Stimulated activated naive CD8-positive, alpha-beta T cell treated with anti-CD3 and anti-CD28 coated beads, Interleukin-15, Interleukin-2, amounts not matched to agents 100 ng/mL and 50 ng/mL, for 24 hours (primary cell): ENCODE data around the gene FAM200B.

ENCODE experiments used
- H3K27ac Mint-ChIP-seq: one replicate; pipeline ENCODE4 v1.8.0; 2021; ENCODE audit warnings: mild to moderate bottlenecking, mixed read lengths
- H3K27me3 Mint-ChIP-seq: one replicate; pipeline ENCODE4 v1.8.0; 2021; ENCODE audit warnings: mixed read lengths
- H3K36me3 Mint-ChIP-seq: one replicate; pipeline ENCODE4 v1.8.0; 2021; ENCODE audit warnings: low read depth, mixed read lengths
- H3K4me1 Mint-ChIP-seq: one replicate; pipeline ENCODE4 v1.8.0; 2021; ENCODE audit warnings: low read depth, mixed read lengths
- H3K4me3 Mint-ChIP-seq: one replicate; pipeline ENCODE4 v1.8.0; 2021; ENCODE audit warnings: mild to moderate bottlenecking, mixed read lengths
- H3K9me3 Mint-ChIP-seq: one replicate; pipeline ENCODE4 v1.8.0; 2021; ENCODE audit warnings: mixed read lengths

Gene FAM200B

GRCh38 chr4:15681067-15681371 lies 608 bp upstream of the FAM200B start:
- H3K36me3 Mint-ChIP-seq, result peaks cover 22% of the 10 kb centered on the region
- no peaks in the 10 kb centered on the region for H3K27me3 Mint-ChIP-seq
- H3K4me3 Mint-ChIP-seq, result peak overlapping the region; percentile 100
- H3K9me3 Mint-ChIP-seq, result no peaks in the 10 kb centered on the region
- peaks cover 47% of the 10 kb centered on the region for H3K4me1 Mint-ChIP-seq
- peak overlapping the region; percentile 99 for H3K27ac Mint-ChIP-seq

- H3K36me3 Mint-ChIP-seq, result peaks cover 36% of the 10 kb centered on the region
- H3K4me1 Mint-ChIP-seq, result peaks cover 40% of the 10 kb centered on the region
- H3K9me3 Mint-ChIP-seq, result no peaks in the 10 kb centered on the region
Measured at GRCh38 chr4:15682242-15683142, 865 bp downstream of the FAM200B start.

DNA sequence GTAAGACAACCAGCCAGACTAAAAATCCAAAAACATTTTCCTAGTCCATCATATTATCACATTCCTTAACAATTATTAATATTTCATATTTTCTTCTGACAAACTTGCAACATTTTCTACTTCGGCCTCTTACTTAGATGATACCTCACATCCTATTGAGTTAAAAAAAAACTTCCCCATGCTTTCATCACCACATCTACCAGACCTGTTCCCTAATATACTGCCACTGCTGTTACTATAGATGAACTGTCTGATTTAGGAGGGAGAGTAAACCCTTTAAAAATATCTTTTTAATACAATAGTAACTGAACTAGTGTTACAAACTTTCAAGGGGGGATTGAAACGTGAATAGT lies 1.5 kb downstream of the FAM200B start:
- H3K4me1 Mint-ChIP-seq, result peaks cover 36% of the 10 kb centered on the region
- H3K27me3 Mint-ChIP-seq, result no peaks in the 10 kb centered on the region
- H3K4me3 Mint-ChIP-seq, result peak overlapping the region; percentile 100
- H3K36me3 Mint-ChIP-seq, result peaks cover 43% of the 10 kb centered on the region
- H3K9me3 Mint-ChIP-seq, result no peaks in the 10 kb centered on the region
- no peak overlapping the region for H3K27ac Mint-ChIP-seq

More at GRCh38 chr4:15682242-15683142, 865 bp downstream of the FAM200B start:
- Mint-ChIP-seq H3K4me3 (peak overlapping the region; percentile 100), H3K27me3 (no peaks in the 10 kb centered on the region), H3K27ac (peak overlapping the region; percentile 99)

DNA sequence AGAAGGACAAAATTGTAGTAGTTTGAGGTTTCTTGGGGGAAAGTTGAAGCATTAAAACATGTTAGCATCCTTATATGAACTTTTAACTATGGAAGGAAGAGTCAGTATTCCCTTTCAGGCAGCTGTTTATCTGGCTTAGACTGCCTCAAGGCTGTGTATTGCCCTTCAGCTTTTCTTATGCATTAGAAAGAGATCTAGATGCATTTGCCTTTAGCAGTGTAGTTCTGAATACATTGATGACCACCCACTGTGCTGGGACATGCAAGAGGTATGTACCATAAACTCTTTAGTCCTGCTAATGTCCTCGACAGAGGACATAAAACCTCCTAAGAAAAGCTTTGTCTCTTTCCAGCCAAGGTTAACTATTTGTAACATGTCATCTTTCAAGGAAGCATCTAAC lies 2.9 kb downstream of the FAM200B start:
- Mint-ChIP-seq H3K27ac (no peak overlapping the region), H3K4me3 (no peak overlapping the region), H3K4me1 (peaks cover 32% of the 10 kb centered on the region), H3K9me3 (no peaks in the 10 kb centered on the region), H3K27me3 (no peaks in the 10 kb centered on the region), H3K36me3 (peaks cover 47% of the 10 kb centered on the region)

- no peaks in the 10 kb centered on the region for H3K27me3 Mint-ChIP-seq
- peaks cover 40% of the 10 kb centered on the region for H3K36me3 Mint-ChIP-seq
- H3K4me1 Mint-ChIP-seq, result peaks cover 12% of the 10 kb centered on the region
- no peak overlapping the region for H3K4me3 Mint-ChIP-seq
- H3K27ac Mint-ChIP-seq, result no peak overlapping the region
- H3K9me3 Mint-ChIP-seq, result no peaks in the 10 kb centered on the region
Measured at GRCh38 chr4:15688051-15688450, 6.4 kb downstream of the FAM200B start.

DNA sequence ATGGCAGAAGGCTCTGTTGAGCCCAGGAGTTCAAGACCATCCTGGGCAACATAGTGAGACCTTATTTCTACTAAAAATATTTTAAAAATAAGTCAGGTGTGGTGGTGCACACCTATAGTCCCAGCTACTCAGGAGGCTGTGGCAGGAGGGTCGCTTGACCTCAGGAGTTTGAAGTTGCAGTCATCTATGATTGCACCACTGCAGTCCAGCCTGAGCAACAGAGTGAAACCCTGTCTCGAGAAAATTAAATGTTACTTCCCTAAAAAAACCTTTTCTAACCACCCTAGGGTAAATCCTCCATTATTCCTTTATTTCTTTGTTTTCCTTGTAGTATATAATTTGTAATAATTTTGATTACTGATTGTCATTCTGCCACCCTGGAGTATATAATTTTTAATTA lies 7.9 kb downstream of the FAM200B start:
- Mint-ChIP-seq H3K4me3 (no peak overlapping the region), H3K9me3 (no peaks in the 10 kb centered on the region), H3K4me1 (peaks cover under 1% of the 10 kb centered on the region), H3K27ac (no peak overlapping the region), H3K36me3 (peaks cover 35% of the 10 kb centered on the region), H3K27me3 (no peaks in the 10 kb centered on the region)

GRCh38 chr4:15690020-15690809 lies 8.6 kb downstream of the FAM200B start:
- Mint-ChIP-seq H3K36me3 (peaks cover 31% of the 10 kb centered on the region), H3K4me1 (no peaks in the 10 kb centered on the region), H3K9me3 (no peaks in the 10 kb centered on the region), H3K27ac (no peak overlapping the region), H3K4me3 (no peak overlapping the region), H3K27me3 (no peaks in the 10 kb centered on the region)

DNA sequence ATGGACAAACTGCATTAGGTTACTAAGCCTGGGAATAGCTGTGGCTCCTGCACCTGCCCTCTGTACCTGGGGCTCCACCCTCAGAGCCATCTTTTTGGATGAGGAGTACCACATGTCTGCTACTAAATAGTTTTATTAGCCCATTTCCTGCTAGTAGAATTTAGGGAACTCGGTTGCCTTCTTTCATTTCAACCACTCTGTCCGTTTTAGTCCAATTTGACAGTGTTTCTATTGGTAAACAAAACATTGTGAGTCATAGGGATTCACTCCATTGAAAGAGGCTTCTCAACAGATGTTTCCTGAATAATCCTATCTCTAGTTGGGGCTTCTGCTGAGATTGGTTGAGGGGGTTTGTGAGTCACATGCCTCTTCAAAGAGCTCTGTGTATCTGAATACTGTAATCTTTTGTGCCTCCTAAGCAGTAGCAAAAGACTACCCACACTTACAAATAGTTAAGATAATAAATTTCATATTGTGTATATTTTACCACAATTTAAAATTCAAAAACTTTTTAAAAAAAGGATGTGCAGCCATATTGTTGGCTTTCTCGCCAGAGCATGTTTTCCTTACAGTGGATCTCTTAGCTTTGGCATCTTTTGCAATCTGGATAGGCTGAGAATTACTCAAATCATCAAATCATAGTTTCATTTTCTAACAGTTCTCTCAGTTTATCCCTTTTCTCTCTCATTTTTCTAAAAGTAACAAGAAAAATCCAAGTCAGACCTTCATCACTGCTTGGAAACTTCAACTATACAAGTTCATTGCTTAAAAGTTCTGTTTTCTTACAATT lies 9.9 kb downstream of the FAM200B start:
- Mint-ChIP-seq H3K4me3 (no peak overlapping the region), H3K4me1 (no peaks in the 10 kb centered on the region), H3K36me3 (peaks cover 21% of the 10 kb centered on the region)

GRCh38 chr4:15692602-15693001 lies 11.0 kb downstream of the FAM200B start:
- H3K9me3 Mint-ChIP-seq, result no peaks in the 10 kb centered on the region
- no peak overlapping the region for H3K4me3 Mint-ChIP-seq
- no peaks in the 10 kb centered on the region for H3K27me3 Mint-ChIP-seq
- no peaks in the 10 kb centered on the region for H3K4me1 Mint-ChIP-seq
- peaks cover 11% of the 10 kb centered on the region for H3K36me3 Mint-ChIP-seq
- H3K27ac Mint-ChIP-seq, result no peak overlapping the region

More for the DNA sequence above, 9.9 kb downstream of the FAM200B start:
- Mint-ChIP-seq H3K27me3 (no peaks in the 10 kb centered on the region), H3K9me3 (no peaks in the 10 kb centered on the region), H3K27ac (no peak overlapping the region)

DNA sequence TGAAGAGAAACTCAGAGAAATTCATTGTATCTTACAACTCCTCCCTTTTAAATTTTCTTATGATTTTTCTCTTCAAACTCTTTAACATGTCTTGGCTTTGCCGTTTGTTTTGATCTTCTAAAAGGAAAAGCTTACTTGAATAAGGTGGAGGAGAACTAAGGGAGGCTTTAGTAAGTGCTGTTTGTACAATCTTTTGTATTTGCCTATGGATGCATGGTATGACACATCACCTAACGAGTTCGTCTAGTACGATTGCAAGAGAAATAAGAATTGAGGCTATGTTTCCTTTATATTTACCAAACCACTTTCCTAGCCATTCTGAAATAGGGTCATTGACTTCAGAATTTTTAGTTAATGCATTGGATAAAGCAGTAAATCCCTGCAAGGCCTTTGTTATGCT lies 12.8 kb downstream of the FAM200B start:
- peaks cover 2% of the 10 kb centered on the region for H3K27me3 Mint-ChIP-seq
- H3K27ac Mint-ChIP-seq, result no peak overlapping the region
- H3K4me3 Mint-ChIP-seq, result no peak overlapping the region
- no peaks in the 10 kb centered on the region for H3K4me1 Mint-ChIP-seq
- no peaks in the 10 kb centered on the region for H3K36me3 Mint-ChIP-seq
- no peaks in the 10 kb centered on the region for H3K9me3 Mint-ChIP-seq

GRCh38 chr4:15695240-15695699 lies 13.6 kb downstream of the FAM200B start:
- no peaks in the 10 kb centered on the region for H3K9me3 Mint-ChIP-seq
- no peaks in the 10 kb centered on the region for H3K36me3 Mint-ChIP-seq
- peaks cover 9% of the 10 kb centered on the region for H3K27me3 Mint-ChIP-seq
- no peak overlapping the region for H3K27ac Mint-ChIP-seq
- H3K4me3 Mint-ChIP-seq, result no peak overlapping the region
- no peaks in the 10 kb centered on the region for H3K4me1 Mint-ChIP-seq

GRCh38 chr4:15695729-15696128 lies 14.1 kb downstream of the FAM200B start:
- Mint-ChIP-seq H3K36me3 (no peaks in the 10 kb centered on the region), H3K4me3 (no peak overlapping the region), H3K9me3 (no peaks in the 10 kb centered on the region)

DNA sequence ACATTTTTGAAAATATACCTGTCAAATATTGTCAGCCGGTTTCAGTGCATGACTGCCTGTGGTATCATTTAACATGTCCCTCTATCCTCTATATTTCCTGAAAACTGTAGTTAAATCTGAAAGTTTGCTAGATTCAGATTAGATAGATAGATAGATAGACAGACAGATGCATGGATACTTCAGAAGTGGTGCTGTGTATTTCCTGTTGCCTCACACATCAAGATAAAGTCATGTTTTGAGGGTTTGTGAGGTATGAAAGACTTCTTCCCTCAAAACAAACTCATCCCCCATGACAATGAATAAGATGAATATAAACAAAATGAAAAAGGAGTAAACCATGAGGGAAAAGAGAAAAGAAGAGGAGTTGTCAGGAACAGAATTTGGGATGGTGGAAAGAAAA lies 15.2 kb downstream of the FAM200B start:
- peaks cover 16% of the 10 kb centered on the region for H3K27me3 Mint-ChIP-seq
- H3K4me3 Mint-ChIP-seq, result no peak overlapping the region
- H3K9me3 Mint-ChIP-seq, result no peaks in the 10 kb centered on the region
- H3K27ac Mint-ChIP-seq, result no peak overlapping the region
- H3K4me1 Mint-ChIP-seq, result no peaks in the 10 kb centered on the region
- no peaks in the 10 kb centered on the region for H3K36me3 Mint-ChIP-seq

More at GRCh38 chr4:15695729-15696128, 14.1 kb downstream of the FAM200B start:
- Mint-ChIP-seq H3K27me3 (peaks cover 10% of the 10 kb centered on the region), H3K4me1 (no peaks in the 10 kb centered on the region), H3K27ac (no peak overlapping the region)

GRCh38 chr4:15702941-15703403 lies 21.3 kb downstream of the FAM200B start, which contains the start of gene BST1:
BST1 (plus strand) TSS chr4:15703065; CDS start chr4:15703145, 80 bp downstream.
- Mint-ChIP-seq H3K36me3 (no peaks in the 10 kb centered on the region), H3K9me3 (no peaks in the 10 kb centered on the region), H3K4me3 (peak within 1 kb of the TSS; percentile 83), H3K4me1 (peaks cover 4% of the 10 kb centered on the region), H3K27me3 (peaks cover 24% of the 10 kb centered on the region), H3K27ac (peak within 1 kb of the TSS; percentile 46)
